ENCODE measurements around the gene FAM180B.
"Not testable (repeated sequence)": the region's sequence is repeated elsewhere in the genome, so short reads cannot be mapped to it uniquely, and the experiment has no call there.

Gene FAM180B

GRCh38 chr11:47586098-47586855 is at the start of gene FAM180B:
FAM180B (plus strand) TSS chr11:47586678; CDS start chr11:47586769, 91 bp downstream.
- no peak for DNase-seq (ENCODE audit: low spot score)

DNA sequence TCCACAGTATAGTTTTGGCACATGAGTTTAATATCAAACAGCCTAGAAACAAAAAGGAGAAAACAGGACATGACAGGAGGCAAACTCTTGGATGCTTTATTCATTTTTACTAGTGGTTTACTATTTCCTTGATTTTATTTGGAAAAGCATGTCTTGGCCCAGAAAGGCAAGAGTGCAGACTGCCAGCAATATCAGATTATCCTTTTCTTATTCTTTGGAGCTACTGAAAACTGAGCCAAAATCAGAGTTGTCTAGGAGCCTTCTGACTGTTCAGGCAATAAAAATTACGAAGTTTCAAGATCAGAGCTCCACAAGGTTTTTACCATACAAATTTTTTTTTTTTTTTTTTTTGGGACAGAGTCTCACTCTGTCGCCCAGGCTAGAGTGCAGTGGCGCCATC is 49.6 kb upstream of the FAM180B start:
- no peak for DNase-seq (ENCODE audit: low spot score)

DNA sequence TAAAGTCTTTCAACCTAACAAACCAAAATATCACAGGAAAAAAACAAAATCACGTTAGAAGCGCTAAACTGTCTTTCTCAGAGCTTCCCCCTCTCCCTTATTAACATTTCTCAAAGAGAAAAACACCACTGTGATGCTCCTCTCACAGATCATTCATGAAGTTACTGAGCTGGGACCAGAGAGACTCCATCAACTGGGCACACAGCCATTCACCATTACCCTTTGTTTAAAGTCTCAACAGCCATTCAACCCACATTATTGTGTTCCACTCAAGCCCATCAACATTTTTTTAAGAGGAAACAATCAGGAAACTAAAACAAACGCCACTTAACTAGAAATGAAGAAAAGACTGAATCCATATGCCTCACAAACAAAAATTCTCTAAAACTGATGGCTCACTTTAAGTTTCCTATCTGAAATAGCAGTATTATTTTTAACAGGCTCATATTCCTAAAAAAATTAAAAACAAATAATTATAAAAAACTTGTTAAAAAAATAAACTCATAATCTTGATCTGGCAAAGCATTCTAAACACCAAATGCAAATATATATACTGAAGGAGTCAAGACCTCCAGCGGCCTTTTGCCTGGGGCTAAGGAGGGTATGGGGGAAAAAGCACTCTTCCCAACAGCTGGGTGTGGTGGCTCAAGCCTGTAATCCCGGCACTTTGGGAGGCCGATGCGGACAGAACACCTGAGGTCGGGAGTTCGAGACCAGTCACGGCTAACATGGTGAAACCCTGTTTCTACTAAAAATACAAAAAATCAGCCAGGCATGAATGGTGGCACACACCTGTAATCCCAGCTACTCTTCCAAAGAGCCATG is 47.5 kb upstream of the FAM180B start:
- no peak for DNase-seq (ENCODE audit: low spot score)

DNA sequence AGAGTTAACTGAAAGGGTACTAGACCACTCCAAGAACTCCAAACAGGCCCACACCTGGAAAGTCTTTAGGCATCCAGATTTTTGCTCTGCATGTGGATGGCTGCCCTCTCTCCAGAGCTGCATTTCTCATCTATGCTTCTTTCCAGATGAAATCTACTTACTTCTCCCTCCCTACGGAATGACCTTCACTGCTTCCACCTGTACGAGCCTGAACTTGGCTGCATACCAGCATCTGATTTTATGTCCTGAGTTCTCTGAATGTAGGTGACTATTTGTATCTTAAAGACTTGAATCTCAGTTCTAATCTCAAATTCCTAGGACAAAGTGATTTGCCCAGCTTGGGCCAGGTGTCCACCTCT is 46.8 kb upstream of the FAM180B start:
- DNase-seq (ENCODE audit: low spot score) = no peak

GRCh38 chr11:47541070-47541469 is 45.4 kb upstream of the FAM180B start:
- DNase-seq (ENCODE audit: low spot score) = no peak

DNA sequence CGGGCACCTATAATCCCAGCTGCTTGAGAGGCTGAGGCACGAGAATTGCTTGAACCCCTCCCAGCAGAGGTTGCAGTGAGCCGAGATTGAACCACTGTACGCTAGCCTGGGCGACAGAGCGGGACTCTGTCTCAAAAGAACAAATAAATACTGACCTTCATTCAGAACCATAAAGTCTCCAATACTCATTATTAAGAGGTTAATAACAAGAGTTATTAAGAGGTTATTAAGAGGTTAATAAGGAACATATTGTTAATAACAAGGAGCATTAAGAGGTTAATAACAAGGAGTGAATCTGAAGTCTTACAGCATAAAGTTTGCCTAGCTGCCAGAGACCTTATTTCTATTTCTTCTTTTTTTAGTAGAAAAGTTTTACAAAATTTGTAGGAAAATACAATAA is 41.2 kb upstream of the FAM180B start:
- DNase-seq (ENCODE audit: low spot score) = no peak

DNA sequence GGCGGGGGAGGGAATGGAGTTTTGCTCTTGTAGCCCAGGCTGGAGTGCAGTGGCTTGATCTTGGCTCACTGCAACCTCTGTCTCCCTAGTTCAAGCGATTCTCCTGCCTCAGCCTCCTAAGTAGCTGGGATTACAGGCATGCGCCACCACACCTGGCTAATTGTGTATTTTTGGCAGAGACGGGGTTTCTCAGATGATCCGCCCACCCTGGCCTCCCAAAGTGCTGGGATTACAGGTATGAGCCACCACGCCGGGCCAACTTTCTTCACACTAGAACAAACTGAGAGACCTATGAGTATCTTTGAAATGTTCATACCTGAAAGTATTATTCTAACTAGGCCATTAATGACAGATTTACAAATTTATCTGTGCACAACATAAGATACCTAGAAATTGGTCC is 40.2 kb upstream of the FAM180B start:
- DNase-seq (ENCODE audit: low spot score) = not testable (repeated sequence)

DNA sequence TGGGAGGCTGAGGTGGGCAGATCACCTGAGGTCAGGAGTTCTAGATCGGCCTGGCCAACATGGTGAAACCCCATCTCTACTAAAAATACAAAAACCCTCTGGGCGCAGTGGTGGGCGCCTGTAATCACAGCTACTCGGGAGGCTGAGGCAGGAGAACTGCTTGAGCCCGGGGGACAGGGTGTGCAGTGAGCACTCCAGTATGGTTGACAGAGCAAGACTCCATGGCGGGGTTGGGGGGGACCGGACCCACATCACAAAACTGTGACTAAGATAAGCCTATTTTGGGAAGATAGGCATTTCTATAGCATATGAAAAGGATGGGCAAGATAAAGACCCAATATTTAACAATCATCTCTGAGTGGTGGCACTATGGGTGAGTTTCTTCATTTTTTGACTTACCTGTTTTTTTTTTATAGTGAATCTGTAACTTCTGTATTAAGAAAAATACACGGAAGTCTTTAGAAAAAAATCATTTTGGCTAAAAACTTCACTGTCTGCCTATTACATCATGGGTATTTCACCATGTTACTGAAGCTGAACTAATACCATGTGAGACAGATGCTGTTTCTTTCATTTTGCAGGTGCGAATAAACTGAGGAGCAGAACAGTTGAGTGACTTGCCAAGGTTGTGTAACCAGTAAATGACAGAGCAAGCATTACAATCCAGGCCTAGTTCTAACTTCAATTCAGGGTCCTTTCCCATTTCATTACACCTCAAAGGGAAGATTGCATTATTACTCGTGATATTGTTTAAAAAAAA is 36.0 kb upstream of the FAM180B start:
- DNase-seq (ENCODE audit: low spot score) = no peak

DNA sequence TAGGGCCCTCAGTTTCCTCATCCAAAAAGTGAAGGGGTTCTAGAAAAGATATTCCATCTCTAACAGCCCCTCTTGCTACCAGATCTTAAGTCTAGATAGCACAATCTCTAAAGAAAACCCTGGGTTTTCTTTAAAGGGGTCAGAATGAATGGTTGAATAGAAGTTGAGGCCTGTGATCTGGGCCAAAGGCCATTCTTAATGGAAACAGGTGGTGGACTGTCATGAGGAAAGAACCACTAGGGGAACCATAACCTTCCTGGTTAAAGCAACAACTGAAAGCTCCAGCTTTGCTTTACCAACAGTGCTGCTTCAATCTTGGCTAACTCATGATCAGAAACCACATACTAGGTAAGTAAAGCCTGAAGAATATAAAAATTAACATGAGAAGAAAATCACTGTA is 35.4 kb upstream of the FAM180B start:
- DNase-seq (ENCODE audit: low spot score) = no peak

DNA sequence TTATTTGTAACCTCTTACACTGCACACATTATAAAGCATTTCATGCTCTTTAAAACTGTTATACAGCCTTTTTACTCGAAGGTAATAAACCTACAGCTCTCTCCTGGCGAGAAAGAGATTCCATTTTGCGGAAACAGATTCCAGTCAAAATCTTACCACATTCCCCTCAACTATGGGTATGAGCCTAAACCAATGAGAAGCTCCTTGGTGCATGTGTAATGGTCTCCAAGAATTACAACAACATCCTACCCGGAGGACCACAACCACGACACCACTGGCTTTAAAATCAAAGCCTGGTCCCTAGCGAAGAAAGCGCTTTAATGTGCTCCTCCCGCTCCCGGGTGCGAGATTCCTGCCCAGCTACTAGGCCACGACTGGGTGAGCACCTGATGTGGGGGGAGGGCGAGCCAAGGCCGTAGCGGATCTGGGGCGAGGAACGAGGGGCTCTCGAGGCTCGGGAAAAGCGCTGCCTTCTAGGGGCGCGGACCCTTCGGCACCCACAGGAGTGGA is 34.4 kb upstream of the FAM180B start:
- DNase-seq (ENCODE audit: low spot score) = no peak

- peak; percentile 91 for DNase-seq (ENCODE audit: low spot score)
Measured at GRCh38 chr11:47552566-47553405, 33.7 kb upstream of the FAM180B start, which contains the start of gene CELF1. CELF1 (minus strand) TSS chr11:47553132; CDS start chr11:47499523, 53,609 bp downstream.

DNA sequence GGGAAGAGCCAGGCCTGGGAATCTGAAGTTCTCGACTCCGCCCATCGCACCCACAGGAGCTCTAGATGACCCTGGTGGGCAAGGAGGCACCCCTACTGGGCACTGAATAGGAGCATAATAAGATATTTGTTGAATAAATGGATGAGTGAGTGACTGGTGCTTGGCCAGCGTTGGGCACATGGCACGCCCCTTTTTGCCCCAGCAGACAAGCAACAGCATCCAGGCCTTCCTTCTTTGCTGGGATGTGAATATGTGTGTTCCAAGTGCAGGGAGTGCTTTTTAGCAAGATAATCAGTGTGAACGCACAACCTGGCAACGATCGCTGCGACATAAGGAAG is 33.1 kb upstream of the FAM180B start:
- no peak for DNase-seq (ENCODE audit: low spot score)

- DNase-seq (ENCODE audit: low spot score) = not testable (repeated sequence)
Measured at GRCh38 chr11:47557004-47557403, 29.5 kb upstream of the FAM180B start.

DNA sequence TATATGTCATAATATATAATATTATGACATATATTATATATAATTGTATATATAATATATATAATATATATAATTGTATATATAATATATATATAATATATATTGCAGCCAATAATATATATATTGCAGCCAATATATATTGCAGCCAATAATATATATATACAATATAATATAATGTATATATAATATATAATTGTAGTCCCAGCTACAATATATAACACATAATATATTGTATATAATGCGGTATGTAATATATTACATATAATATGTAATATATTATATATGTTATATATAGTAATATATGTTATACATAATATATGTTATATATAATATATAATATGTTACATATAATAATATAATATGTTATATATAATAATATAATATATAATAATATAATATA is 27.8 kb upstream of the FAM180B start:
- no peak for DNase-seq (ENCODE audit: low spot score)

DNA sequence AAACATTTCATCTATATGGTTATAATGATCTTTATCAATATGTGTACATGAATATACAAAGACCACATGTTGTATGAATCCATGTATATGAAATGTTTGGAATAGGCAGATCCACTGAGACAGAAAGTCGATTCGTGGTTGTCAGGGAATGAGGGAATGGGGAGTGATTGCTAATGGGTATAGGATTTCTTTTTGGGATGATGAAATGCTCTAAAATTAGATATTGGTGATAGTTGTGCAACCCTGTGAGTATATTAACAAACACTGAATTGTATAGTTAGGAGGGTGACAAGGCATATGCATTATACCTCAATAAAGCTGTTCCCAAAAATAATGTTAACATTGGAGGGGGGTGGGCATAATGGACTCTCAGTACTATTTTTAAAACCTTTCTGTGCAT is 26.1 kb upstream of the FAM180B start:
- no peak for DNase-seq (ENCODE audit: low spot score)

DNA sequence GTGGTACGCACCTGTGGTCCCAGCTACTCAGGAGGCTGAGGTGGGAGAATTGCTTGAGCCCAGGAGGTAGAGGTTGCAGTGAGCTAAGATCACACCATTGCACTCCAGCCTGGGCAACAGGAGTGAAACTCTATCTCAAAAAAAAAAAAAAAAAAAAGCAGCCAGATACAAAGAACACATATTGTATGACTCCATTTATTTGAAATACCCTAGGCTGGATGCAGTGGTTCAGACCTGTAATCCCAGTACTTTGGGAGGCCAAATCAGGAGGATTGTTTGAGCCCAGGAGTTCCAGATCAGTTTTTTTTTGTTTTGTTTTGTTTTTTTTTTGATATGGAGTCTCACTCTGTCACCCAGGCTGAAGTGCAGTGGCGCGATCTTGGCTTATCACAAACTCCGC is 24.1 kb upstream of the FAM180B start:
- not testable (repeated sequence) for DNase-seq (ENCODE audit: low spot score)

GRCh38 chr11:47564366-47564765 is 22.1 kb upstream of the FAM180B start:
- not testable (repeated sequence) for DNase-seq (ENCODE audit: low spot score)

DNA sequence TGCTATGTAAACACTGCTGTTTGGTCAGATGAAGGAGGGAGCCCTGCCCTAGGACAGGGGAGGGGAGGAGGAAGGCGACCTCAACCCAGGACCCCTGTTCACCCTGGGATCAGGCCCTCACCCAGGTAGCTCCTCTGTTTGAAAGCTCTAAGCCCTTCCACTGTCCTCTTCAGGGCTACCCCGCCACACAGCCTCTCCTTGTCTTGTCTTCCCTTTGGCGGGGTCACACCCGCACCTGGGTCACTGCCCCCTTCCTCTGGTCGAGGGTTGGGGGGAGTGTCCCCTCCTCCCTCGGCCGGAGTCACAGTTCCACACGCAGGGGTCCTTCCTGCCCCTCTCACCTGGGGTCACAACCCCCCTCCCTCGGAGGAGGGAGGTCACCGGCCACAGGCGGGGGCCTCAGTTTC is 21.5 kb upstream of the FAM180B start:
- no peak for DNase-seq (ENCODE audit: low spot score)

DNA sequence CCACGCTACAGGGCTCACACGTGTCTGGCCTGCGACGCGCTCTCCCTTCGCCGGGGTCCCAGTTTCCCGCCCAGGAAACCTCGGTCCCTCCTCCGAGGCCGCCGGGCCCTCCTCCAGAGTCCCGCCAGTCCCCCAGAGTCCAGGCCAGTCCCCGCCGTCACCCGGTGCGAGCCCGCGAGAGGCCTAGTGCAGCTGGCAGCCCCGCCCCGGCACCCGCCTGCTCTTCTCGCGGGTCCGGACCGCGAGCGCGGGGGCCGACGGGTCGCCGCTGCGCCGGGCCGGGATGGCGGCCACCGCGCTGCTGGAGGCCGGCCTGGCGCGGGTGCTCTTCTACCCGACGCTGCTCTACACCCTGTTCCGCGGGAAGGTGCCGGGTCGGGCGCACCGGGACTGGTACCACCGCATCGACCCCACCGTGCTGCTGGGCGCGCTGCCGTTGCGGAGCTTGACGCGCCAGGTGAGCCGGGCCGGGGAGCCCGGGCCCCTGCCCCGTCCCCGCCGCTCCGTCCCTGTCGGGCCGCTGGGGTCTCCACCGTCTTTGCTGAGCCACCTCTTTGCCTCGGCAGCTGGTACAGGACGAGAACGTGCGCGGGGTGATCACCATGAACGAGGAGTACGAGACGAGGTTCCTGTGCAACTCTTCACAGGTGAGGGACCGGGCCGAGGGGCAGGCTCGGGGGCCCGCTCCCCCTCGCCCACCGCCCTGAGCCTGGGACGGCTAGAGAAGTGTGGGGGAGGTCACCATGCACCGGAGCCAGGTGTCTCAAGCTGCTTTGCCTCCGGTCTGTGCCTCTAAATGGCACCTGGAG is 20.9 kb upstream of the FAM180B start, which contains the start of gene PTPMT1:
PTPMT1 (plus strand) TSS at position 260 of the 809 bp plus-strand sequence; CDS start at position 284, 24 bp downstream.
- peak; percentile 58 for DNase-seq (ENCODE audit: low spot score)

GRCh38 chr11:47566149-47566698 is 20.3 kb upstream of the FAM180B start:
- DNase-seq (ENCODE audit: low spot score) = no peak

Measured in CD4-positive, alpha-beta T cell treated with Interleukin-15 for 4 hours (primary cell).